ENCODE measurements around the gene SCAPER. TPM values are rescaled to one million over a fixed set of nuclear protein-coding genes. Genes with fewer than 3 reads are reported as not detected.

SCAPER gene
- total and polyA plus RNA-seq, 2 of the 4 experiments (the other 2 are of a cell fraction) = 2.9 to 9.7 TPM

GRCh38 chr15:76418352-76419140 is 486.6 kb downstream of the SCAPER start:
- Histone ChIP-seq H3K4me3 (ENCODE audit: insufficient read depth, low read depth, low read length) (no peak overlapping the region), H2BK120ac (ENCODE audit: low read depth, low read length) (no peak overlapping the region), H3K9ac (ENCODE audit: low read depth, low read length) (no peak overlapping the region), H3K79me1 (ENCODE audit: low read depth in 1 of 2, low read length in 2 of 2) (no peaks in the 10 kb centered on the region), H3K23ac (ENCODE audit: low read depth, low read length) (no peak overlapping the region), H4K20me1 (ENCODE audit: insufficient read depth, low read length) (no peaks in the 10 kb centered on the region), H3K9me1 (ENCODE audit: insufficient read depth, low read length) (no peaks in the 10 kb centered on the region), H3K4me1 (ENCODE audit: control insufficient read depth, insufficient read depth, low read length) (no peaks in the 10 kb centered on the region), H4K91ac (ENCODE audit: insufficient read depth, low read depth, low read length) (no peak overlapping the region), H3K56ac (ENCODE audit: extremely low read depth, insufficient read depth, low read length) (no peak overlapping the region), H2AK5ac (ENCODE audit: low read depth, low read length) (no peak overlapping the region), H3K27me3 (ENCODE audit: control insufficient read depth, insufficient read depth, low read length) (no peaks in the 10 kb centered on the region), H3K9me3 (ENCODE audit: control insufficient read depth, insufficient read depth, low read length) (no peaks in the 10 kb centered on the region), H2BK5ac (ENCODE audit: low read depth, low read length, poor library complexity, severe bottlenecking) (no peak overlapping the region), H2BK20ac (ENCODE audit: low read depth, low read length) (no peak overlapping the region), H3K14ac (replicated peaks; ENCODE audit: low read depth, low read length) (no peak overlapping the region), H3K4me2 (ENCODE audit: low read depth, low read length) (no peak overlapping the region), H3K18ac (ENCODE audit: low read depth, low read length) (no peak overlapping the region), H4K5ac (ENCODE audit: low read depth, low read length) (no peak overlapping the region), H2BK15ac (ENCODE audit: low read depth, low read length) (no peak overlapping the region), H4K8ac (ENCODE audit: low read depth in 2 of 2, low read length in 2 of 2) (no peak overlapping the region), H2AK9ac (replicated peaks; ENCODE audit: low read depth, low read length, poor library complexity) (no peak overlapping the region), H3K36me3 (ENCODE audit: control insufficient read depth, insufficient read depth, low read length) (no peaks in the 10 kb centered on the region), H3K4ac (ENCODE audit: low read depth, low read length) (no peak overlapping the region), H2AFZ (replicated peaks; ENCODE audit: low read length, poor library complexity) (no peak overlapping the region), H3K27ac (ENCODE audit: insufficient read depth, low read length) (no peak overlapping the region)
- DNase-seq = no peak
- TF ChIP-seq FOS (IDR thresholded peaks at IDR 0.05; ENCODE audit: low read depth, low read length) (no peak), RAD21 (IDR thresholded peaks at IDR 0.05; ENCODE audit: low read length) (no peak), CTCF (conservative IDR thresholded peaks at IDR 0.05; ENCODE audit: low read depth, low read length) (no peak), CHD1 (IDR thresholded peaks at IDR 0.05; ENCODE audit: low read depth, low read length) (no peak), USF2 (IDR thresholded peaks at IDR 0.05; ENCODE audit: low read depth, low read length) (no peak), MAZ (IDR thresholded peaks at IDR 0.05; ENCODE audit: borderline replicate concordance, low read depth, low read length) (no peak), CEBPB (IDR thresholded peaks at IDR 0.05; ENCODE audit: low read depth, low read length) (no peak), RFX5 (IDR thresholded peaks at IDR 0.05; ENCODE audit: low read depth, low read length) (no peak)
- CTCF ChIA-PET = no interaction called here
- intact Hi-C loops (cut with micrococcal nuclease) = no loop called here
- WGBS, 2 experiments (ENCODE audit: extremely low coverage in 2 of 2, insufficient read length in 1 of 2) = 69% methylated on average over 2 of the region's 2 CpGs; no CpG with 5 or more reads in 1 of the 2 experiments
- no TSS peak for BruUV-seq (replicated peaks)
- POLR2A ChIA-PET (ENCODE audit: unreplicated experiment) = no interaction called here
- ATAC-seq (ENCODE audit: low read depth) = no peak
- dilution Hi-C loops (cut with HindIII; ENCODE audit: low sequenced_read_pairs, unreplicated experiment) = no loop called here
- in situ Hi-C loops (cut with MboI; ENCODE audit: low sequenced_read_pairs) = no loop called here
